PC-9 (cell line): ENCODE data around the gene HOXB6.

Source experiments
- EZH2 ChIP-seq: fragments of 200-600 bp; sonication (generic); IDR thresholded peaks from 2 replicates; pipeline ENCODE4 v1.8.0; 2017; ENCODE audit warnings: antibody characterized with exemption, low read depth
- TF ChIP-seq, protein P1 (sequence below): fragments of 200-600 bp; sonication (generic); conservative IDR thresholded peaks from 2 replicates; pipeline ENCODE4 v1.6.1; 2017; ENCODE audit warnings: mixed run types, antibody characterized with exemption, mild to moderate bottlenecking, moderate library complexity

DNA sequence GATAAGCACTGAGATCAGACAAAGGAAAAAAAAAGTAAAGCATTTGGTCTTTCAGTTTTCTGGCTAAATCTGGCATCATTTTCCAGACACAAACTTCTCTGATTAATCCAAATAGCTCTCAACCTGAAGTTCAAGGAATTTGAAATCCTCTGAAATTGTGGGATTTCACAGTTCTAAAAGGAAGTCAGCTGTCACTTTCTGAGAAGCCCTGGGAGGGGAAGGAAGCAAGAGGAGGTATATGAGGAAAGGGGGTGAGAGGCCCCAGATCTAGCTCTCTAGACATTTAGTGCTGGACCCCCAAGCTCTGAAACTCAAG, 38.9 kb upstream of the HOXB6 start:
- TF ChIP-seq, protein P1, sequence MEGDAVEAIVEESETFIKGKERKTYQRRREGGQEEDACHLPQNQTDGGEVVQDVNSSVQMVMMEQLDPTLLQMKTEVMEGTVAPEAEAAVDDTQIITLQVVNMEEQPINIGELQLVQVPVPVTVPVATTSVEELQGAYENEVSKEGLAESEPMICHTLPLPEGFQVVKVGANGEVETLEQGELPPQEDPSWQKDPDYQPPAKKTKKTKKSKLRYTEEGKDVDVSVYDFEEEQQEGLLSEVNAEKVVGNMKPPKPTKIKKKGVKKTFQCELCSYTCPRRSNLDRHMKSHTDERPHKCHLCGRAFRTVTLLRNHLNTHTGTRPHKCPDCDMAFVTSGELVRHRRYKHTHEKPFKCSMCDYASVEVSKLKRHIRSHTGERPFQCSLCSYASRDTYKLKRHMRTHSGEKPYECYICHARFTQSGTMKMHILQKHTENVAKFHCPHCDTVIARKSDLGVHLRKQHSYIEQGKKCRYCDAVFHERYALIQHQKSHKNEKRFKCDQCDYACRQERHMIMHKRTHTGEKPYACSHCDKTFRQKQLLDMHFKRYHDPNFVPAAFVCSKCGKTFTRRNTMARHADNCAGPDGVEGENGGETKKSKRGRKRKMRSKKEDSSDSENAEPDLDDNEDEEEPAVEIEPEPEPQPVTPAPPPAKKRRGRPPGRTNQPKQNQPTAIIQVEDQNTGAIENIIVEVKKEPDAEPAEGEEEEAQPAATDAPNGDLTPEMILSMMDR: no peak
- TF ChIP-seq EZH2: no peak
